RWPE2 (cell line): ENCODE results near the gene PAK6.

ENCODE experiments used
- ATAC-seq: fragments of 200-7000 bp; cut with Tn5 transposase; 3 replicates; pipeline ENCODE4 v1.9.1; 2021; ENCODE audit warnings: low read depth
- DNase-seq: peaks from one replicate; pipeline ENCODE4 v3.0.0-alpha.2; 2020; ENCODE audit warnings: low spot score
- H3K27ac ChIP-seq: fragments of 450-650 bp; 2 replicates; pipeline ENCODE4 v1.5.1; 2017; ENCODE audit warnings: mild to moderate bottlenecking; ENCODE audit not compliant: poor library complexity, severe bottlenecking
- H3K27me3 ChIP-seq: fragments of 250-450 bp; sonication (Bioruptor Pico); 2 replicates; pipeline ENCODE4 v1.5.1; 2021; ENCODE audit warnings: mild to moderate bottlenecking, moderate library complexity; ENCODE audit not compliant: insufficient read depth, poor library complexity, severe bottlenecking
- H3K36me3 ChIP-seq: fragments of 250-450 bp; sonication (Bioruptor Pico); 2 replicates; pipeline ENCODE4 v1.5.1; 2020; ENCODE audit warnings: low read depth, mild to moderate bottlenecking, moderate library complexity
- H3K4me1 ChIP-seq: fragments of 250-450 bp; sonication (Bioruptor Pico); 2 replicates; pipeline ENCODE4 v1.5.1; 2021; ENCODE audit warnings: mild to moderate bottlenecking, moderate library complexity; ENCODE audit not compliant: insufficient read depth, poor library complexity, severe bottlenecking
- H3K4me3 ChIP-seq: fragments of 250-450 bp; sonication (Bioruptor Pico); 2 replicates; pipeline ENCODE4 v1.5.1; 2021; ENCODE audit warnings: mild to moderate bottlenecking, moderate library complexity; ENCODE audit not compliant: severe bottlenecking
- H3K9me3 ChIP-seq: fragments of 250-450 bp; sonication (Bioruptor Pico); 2 replicates; pipeline ENCODE4 v1.5.1; 2021; ENCODE audit warnings: mild to moderate bottlenecking, moderate library complexity; ENCODE audit not compliant: severe bottlenecking
- CTCF ChIP-seq: fragments of 450-650 bp; IDR thresholded peaks from one replicate; pipeline ENCODE4 v1.5.1; 2017; ENCODE audit warnings: mild to moderate bottlenecking, moderate library complexity; ENCODE audit not compliant: poor library complexity, severe bottlenecking

The PAK6 gene

GRCh38 chr15:40243126-40243810 is 4.4 kb downstream of the PAK6 start:
- H3K4me1 ChIP-seq, result peaks cover 61% of the 10 kb centered on the region
- no peak overlapping the region for H3K27ac ChIP-seq
- TF ChIP-seq CTCF, result no peak
- H3K36me3 ChIP-seq, result no peaks in the 10 kb centered on the region
- ATAC-seq (no peak), DNase-seq (no peak)
- no peak overlapping the region for H3K4me3 ChIP-seq
- no peaks in the 10 kb centered on the region for H3K27me3 ChIP-seq
- no peaks in the 10 kb centered on the region for H3K9me3 ChIP-seq

- TF ChIP-seq CTCF, result no peak
- ATAC-seq, result peak; percentile 33
Observed at GRCh38 chr15:40244961-40245523, 6.2 kb downstream of the PAK6 start.

GRCh38 chr15:40245666-40246450 is 7.0 kb downstream of the PAK6 start:
- DNase-seq (peak; percentile 73), ATAC-seq (no peak)
- H3K9me3 ChIP-seq, result no peaks in the 10 kb centered on the region
- TF ChIP-seq CTCF, result no peak
- H3K36me3 ChIP-seq, result no peaks in the 10 kb centered on the region
- H3K4me1 ChIP-seq, result peaks cover 55% of the 10 kb centered on the region
- no peak overlapping the region for H3K27ac ChIP-seq
- H3K4me3 ChIP-seq, result no peak overlapping the region
- H3K27me3 ChIP-seq, result no peaks in the 10 kb centered on the region

More at GRCh38 chr15:40244961-40245523, 6.2 kb downstream of the PAK6 start:
- Histone ChIP-seq H3K36me3 (no peaks in the 10 kb centered on the region), H3K27ac (no peak overlapping the region), H3K27me3 (no peaks in the 10 kb centered on the region), H3K9me3 (no peaks in the 10 kb centered on the region), H3K4me1 (peaks cover 60% of the 10 kb centered on the region), H3K4me3 (no peak overlapping the region)
- DNase-seq, result peak; percentile 67

GRCh38 chr15:40246496-40247280 is 7.8 kb downstream of the PAK6 start:
- no peak for ATAC-seq

More at GRCh38 chr15:40246496-40247280, 7.8 kb downstream of the PAK6 start:
- H3K27ac ChIP-seq, result no peak overlapping the region
- H3K4me1 ChIP-seq, result peaks cover 47% of the 10 kb centered on the region
- H3K27me3 ChIP-seq, result no peaks in the 10 kb centered on the region
- H3K9me3 ChIP-seq, result no peaks in the 10 kb centered on the region
- TF ChIP-seq CTCF, result no peak
- peak; percentile 65 for DNase-seq
- H3K36me3 ChIP-seq, result no peaks in the 10 kb centered on the region
- H3K4me3 ChIP-seq, result no peak overlapping the region
